ENCODE measurements around the gene BCAS3.

The BCAS3 gene

DNA sequence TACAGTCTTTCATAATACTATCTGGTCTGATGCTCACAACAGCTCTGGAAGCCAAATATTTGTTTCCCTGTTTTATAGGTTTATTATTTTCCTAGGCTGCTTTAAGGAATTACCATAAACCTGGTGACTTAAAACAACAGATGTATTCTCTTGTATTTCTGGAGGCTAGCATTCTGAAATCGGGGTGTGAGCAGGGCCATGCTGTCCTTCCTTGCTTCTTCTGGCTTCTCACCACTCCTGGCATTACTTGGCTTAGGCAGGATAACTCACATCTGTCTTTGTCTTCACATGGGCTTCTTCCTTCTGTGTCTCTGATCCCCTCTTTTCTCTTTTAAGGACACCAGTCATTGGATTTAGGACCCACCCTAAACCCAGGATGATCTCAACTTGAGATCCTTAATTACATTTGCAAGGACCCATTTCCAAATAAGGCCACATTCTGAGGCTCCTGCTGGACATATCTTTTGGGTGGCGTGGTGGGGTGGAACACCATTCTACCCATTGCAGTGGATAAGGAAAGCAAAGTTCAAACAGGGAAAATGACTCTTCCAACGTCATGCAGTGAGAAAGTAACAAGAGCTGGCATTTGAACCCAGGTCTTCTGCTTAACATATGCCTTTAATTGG lies 682.8 kb downstream of the BCAS3 start:
- no peak overlapping the region for H3K4me3 ChIP-seq (ENCODE audit: low read depth, low read length)
- DNase-seq (ENCODE audit: low read depth): no peak
- TF ChIP-seq, protein P1, sequence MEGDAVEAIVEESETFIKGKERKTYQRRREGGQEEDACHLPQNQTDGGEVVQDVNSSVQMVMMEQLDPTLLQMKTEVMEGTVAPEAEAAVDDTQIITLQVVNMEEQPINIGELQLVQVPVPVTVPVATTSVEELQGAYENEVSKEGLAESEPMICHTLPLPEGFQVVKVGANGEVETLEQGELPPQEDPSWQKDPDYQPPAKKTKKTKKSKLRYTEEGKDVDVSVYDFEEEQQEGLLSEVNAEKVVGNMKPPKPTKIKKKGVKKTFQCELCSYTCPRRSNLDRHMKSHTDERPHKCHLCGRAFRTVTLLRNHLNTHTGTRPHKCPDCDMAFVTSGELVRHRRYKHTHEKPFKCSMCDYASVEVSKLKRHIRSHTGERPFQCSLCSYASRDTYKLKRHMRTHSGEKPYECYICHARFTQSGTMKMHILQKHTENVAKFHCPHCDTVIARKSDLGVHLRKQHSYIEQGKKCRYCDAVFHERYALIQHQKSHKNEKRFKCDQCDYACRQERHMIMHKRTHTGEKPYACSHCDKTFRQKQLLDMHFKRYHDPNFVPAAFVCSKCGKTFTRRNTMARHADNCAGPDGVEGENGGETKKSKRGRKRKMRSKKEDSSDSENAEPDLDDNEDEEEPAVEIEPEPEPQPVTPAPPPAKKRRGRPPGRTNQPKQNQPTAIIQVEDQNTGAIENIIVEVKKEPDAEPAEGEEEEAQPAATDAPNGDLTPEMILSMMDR (IDR thresholded peaks at IDR 0.05; ENCODE audit: low read depth, low read length, missing control alignments): no peak
- in situ Hi-C loops (cut with HindIII; ENCODE audit: low sequenced_read_pairs): no loop called here

DNA sequence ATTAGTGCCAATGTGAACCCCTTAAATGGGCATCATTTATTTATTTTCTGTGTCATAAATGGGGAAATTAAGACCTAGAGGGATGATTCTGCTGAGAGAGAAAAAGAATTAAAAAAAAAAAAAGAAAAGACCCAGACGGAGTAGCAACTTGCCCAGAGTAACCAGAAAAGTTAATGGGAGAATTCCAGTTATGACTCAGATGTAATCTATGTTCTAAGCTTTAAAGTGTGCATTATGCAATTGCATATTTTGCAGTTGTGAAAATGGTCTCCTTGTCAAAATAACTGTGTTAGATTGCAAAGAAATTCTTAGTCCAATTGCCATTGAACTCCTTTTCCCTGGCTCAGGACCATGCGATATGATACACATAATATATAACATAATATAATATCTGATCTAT lies 683.4 kb downstream of the BCAS3 start:
- TF ChIP-seq, protein P1 (IDR thresholded peaks at IDR 0.05; ENCODE audit: low read depth, low read length, missing control alignments): no peak
- peak; percentile 61 for DNase-seq (ENCODE audit: low read depth)
- no peak overlapping the region for H3K4me3 ChIP-seq (ENCODE audit: low read depth, low read length)
- in situ Hi-C loops (cut with HindIII; ENCODE audit: low sequenced_read_pairs): no loop called here

DNA sequence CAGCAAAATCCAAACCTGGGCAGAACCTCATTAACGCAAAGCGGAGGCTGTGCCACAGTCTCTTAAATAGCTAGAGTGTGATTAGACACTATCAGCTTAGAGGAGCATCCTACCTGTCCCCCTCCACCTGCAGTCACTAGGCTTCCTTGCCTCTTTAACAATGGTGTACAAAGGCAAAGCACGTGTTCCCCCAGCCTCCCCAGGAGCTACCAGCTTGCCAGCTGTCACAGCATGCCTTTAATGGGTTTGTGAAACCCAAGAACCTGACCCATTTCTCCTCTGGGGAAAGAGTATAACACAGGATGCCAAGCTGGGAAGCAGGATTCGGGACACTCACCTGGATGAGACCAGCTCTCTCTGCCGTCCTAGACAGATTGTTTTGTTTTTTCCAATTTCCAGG lies 684.7 kb downstream of the BCAS3 start:
- TF ChIP-seq, protein P1 (IDR thresholded peaks at IDR 0.05; ENCODE audit: low read depth, low read length, missing control alignments): no peak
- H3K4me3 ChIP-seq (ENCODE audit: low read depth, low read length): no peak overlapping the region
- DNase-seq (ENCODE audit: low read depth): no peak
- in situ Hi-C loops (cut with HindIII; ENCODE audit: low sequenced_read_pairs): no loop called here

GRCh38 chr17:61362852-61363600 lies 685.4 kb downstream of the BCAS3 start:
- no peak for DNase-seq (ENCODE audit: low read depth)
- in situ Hi-C loops (cut with HindIII; ENCODE audit: low sequenced_read_pairs): no loop called here
- TF ChIP-seq, protein P1 (IDR thresholded peaks at IDR 0.05; ENCODE audit: low read depth, low read length, missing control alignments): no peak
- H3K4me3 ChIP-seq (ENCODE audit: low read depth, low read length): no peak overlapping the region

DNA sequence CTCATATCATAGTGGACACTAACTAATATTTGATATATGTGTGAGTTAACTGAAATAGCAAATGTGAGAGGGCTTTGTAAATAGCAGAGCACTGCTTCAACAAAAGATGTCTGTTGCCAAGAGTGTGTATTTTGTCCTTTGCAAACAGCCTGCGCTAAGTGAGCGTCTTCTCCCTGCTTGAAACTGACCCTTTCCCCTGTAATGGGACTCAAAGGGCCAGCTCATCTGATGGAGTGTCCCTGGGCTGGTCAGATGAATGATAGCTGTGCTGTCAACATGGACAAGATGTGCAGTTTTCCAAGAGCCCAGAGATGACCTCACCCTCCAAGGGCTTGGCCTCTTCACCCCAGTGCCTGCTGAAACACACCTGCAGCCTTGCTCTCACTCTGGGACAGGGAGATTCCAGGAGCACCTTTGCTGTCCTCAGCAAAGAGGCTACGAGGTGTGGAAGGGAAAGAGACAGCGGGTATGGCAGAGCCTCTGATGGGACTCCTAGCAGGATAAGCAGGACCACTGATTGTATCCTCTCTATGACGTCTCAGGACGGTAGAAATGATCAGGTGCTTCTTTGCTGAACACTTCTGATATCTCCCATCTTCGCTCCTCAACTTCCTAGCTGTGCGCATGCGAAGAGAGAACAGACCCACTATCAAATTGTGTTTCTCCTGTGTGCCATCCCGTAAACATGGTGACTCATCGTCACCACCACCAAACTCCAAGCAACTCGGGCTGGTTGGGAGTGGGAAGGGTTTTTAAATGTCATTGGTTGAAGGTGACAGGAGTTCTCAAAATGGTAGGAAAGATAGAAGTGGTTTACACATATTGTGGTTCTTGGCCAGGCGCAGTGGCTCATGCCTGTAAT lies 686.2 kb downstream of the BCAS3 start:
- TF ChIP-seq, protein P1 (IDR thresholded peaks at IDR 0.05; ENCODE audit: low read depth, low read length, missing control alignments): no peak
- in situ Hi-C loops (cut with HindIII; ENCODE audit: low sequenced_read_pairs): no loop called here
- no peak overlapping the region for H3K4me3 ChIP-seq (ENCODE audit: low read depth, low read length)
- no peak for DNase-seq (ENCODE audit: low read depth)

GRCh38 chr17:61364463-61364846 lies 686.8 kb downstream of the BCAS3 start:
- in situ Hi-C loops (cut with HindIII; ENCODE audit: low sequenced_read_pairs): no loop called here
- no peak for DNase-seq (ENCODE audit: low read depth)
- H3K4me3 ChIP-seq (ENCODE audit: low read depth, low read length): no peak overlapping the region
- TF ChIP-seq, protein P1 (IDR thresholded peaks at IDR 0.05; ENCODE audit: low read depth, low read length, missing control alignments): no peak

All from astrocyte of the cerebellum (primary cell).